Activated CD8-positive, alpha-beta T cell treated with anti-CD3 and anti-CD28 coated beads, Interleukin-2, amount 10 ng/mL, durations not matched to agents 7 days and 5 days (primary cell): Measurements from ENCODE around the gene SPATA2L. TPM values are rescaled to one million over a fixed set of nuclear protein-coding genes. Genes with fewer than 3 reads are reported as not detected.
"Not testable (repeated sequence)": the region's sequence is repeated elsewhere in the genome, so short reads cannot be mapped to it uniquely, and the experiment has no call there.

ENCODE experiments used
- ATAC-seq: fragments of 150-1000 bp; cut with Tn5 transposase; one replicate; pipeline ENCODE4 v1.10.0; 2021; ENCODE audit warnings: moderate library complexity
- CTCF ChIA-PET: fragments of 350-600 bp; sonication (Branson Sonifier 250); formaldehyde crosslinking; loops from one replicate; lab custom pipeline; 2021; ENCODE audit warnings: antibody characterized with exemption; lab: Charles Lee
- POLR2A ChIA-PET: fragments of 350-600 bp; sonication (Branson Sonifier 250); formaldehyde crosslinking; loops from one replicate; lab custom pipeline; 2021; ENCODE audit warnings: antibody characterized with exemption; lab: Charles Lee
- DNase-seq: peaks from one replicate; pipeline ENCODE4 v3.0.0-alpha.2; 2020
- H3K27ac Mint-ChIP-seq: one replicate; pipeline ENCODE4 v1.8.0; 2021; ENCODE audit warnings: mild to moderate bottlenecking, mixed read lengths
- H3K27me3 Mint-ChIP-seq: one replicate; pipeline ENCODE4 v1.8.0; 2021; ENCODE audit warnings: low read depth, mixed read lengths
- H3K36me3 Mint-ChIP-seq: one replicate; pipeline ENCODE4 v1.8.0; 2021; ENCODE audit warnings: low read depth, mixed read lengths
- H3K4me1 Mint-ChIP-seq: one replicate; pipeline ENCODE4 v1.8.0; 2021; ENCODE audit warnings: low read depth, mixed read lengths
- H3K4me3 Mint-ChIP-seq: one replicate; pipeline ENCODE4 v1.8.0; 2021; ENCODE audit warnings: mild to moderate bottlenecking, mixed read lengths
- H3K9me3 Mint-ChIP-seq: one replicate; pipeline ENCODE4 v1.8.0; 2022; ENCODE audit warnings: mixed read lengths; ENCODE audit not compliant: insufficient read depth
- total RNA-seq, 2 experiments: library from RNA; stranded (reverse); gene quantifications; one replicate each; pipeline ENCODE4 v1.2.3, GENCODE V29; 2021

Gene SPATA2L
- total RNA-seq, 2 experiments from 2014 or later = 6.1 to 7.0 TPM

DNA sequence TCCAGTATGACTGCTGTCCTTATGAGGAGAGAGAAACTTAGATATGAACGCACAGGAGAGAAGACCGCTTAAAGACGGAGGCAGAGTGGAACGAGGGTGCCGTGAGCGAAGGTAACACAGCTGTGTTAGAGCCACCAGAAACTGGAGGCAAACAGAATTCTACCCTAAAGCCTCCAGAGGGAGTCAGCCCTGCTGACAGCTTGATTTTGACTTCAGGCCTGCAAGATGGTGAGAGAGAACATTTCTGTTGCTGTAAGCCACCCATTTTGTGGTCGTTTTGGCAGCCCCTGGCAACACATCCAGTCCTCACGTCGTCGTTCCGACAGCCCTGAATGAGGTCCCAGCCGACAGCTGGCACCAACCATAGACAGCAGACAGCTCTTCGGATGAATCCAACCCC lies 2.8 kb upstream of the SPATA2L start:
- ATAC-seq (no peak), DNase-seq (no peak)
- no peak overlapping the region for H3K27ac Mint-ChIP-seq
- ChIA-PET POLR2A (interaction anchor here (2.3 kb wide), 1 partner anchor 20 kb away, joined by 10 read pairs; no protein-coding TSS in a partner anchor), CTCF (interaction anchor here (2.0 to 5.6 kb wide), 4 partner anchors 86 to 206 kb away, joined by 6 to 116 read pairs (median 19); no protein-coding TSS in a partner anchor)
- no peaks in the 10 kb centered on the region for H3K27me3 Mint-ChIP-seq
- H3K36me3 Mint-ChIP-seq = no peaks in the 10 kb centered on the region
- H3K9me3 Mint-ChIP-seq = no peaks in the 10 kb centered on the region
- peaks cover 29% of the 10 kb centered on the region for H3K4me1 Mint-ChIP-seq
- no peak overlapping the region for H3K4me3 Mint-ChIP-seq

DNA sequence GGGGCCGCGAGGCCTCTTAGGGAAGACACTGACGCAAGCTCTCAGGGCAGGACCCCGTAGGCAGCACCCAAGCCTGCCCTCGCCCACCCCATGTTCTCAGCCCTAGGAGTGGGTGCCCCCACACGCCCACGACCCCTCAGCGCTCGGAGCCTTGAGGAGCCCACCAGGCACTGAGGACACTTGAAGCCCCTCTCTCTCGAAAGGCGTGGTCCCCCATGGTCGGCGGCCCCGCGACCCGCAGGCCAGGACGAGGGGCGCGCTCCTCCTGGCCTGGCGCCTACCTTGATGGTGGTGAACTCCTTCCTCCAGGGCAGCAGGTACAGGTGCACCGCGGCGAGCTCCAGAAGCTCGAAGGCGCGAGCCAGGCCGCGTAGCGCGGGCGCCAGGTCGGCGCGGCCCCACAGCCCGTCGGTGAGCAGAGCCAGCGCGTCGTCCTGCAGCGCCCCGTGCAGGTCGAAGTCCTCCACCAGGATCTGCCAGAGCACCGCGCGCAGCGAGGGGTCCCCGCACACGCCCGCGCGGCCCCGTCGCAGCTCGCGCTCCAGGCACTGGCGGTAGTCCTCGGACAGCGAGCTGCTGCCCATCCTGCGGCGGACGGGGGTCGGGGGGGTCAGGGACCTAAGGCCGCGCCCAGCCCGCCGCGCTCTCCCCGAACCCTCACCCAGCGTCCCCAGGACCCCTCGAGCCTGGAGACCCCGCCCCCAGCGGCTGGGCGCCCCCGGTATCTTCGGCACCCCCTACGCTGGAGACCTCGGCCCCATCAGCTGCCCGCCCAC lies 668 bp downstream of the SPATA2L start:
- Mint-ChIP-seq H3K9me3 (no peaks in the 10 kb centered on the region), H3K4me1 (peaks cover 34% of the 10 kb centered on the region), H3K27ac (peak overlapping the region; percentile 85), H3K27me3 (no peaks in the 10 kb centered on the region), H3K36me3 (no peaks in the 10 kb centered on the region), H3K4me3 (peak overlapping the region; percentile 76)
- CTCF ChIA-PET = interaction anchor here (0.6 to 4.4 kb wide), 42 partner anchors 8 to 460 kb away, joined by 3 to 59 read pairs (median 4); partner anchors contain the start of genes CDK10, CHMP1A, MC1R and SPATA33
- DNase-seq = peak; percentile 73
- POLR2A ChIA-PET = interaction anchor here (1.0 to 1.9 kb wide), 5 partner anchors 14 to 172 kb away, joined by 3 to 6 read pairs (median 3); partner anchors contain the start of genes CDK10 and TCF25
- ATAC-seq = peak; percentile 34

DNA sequence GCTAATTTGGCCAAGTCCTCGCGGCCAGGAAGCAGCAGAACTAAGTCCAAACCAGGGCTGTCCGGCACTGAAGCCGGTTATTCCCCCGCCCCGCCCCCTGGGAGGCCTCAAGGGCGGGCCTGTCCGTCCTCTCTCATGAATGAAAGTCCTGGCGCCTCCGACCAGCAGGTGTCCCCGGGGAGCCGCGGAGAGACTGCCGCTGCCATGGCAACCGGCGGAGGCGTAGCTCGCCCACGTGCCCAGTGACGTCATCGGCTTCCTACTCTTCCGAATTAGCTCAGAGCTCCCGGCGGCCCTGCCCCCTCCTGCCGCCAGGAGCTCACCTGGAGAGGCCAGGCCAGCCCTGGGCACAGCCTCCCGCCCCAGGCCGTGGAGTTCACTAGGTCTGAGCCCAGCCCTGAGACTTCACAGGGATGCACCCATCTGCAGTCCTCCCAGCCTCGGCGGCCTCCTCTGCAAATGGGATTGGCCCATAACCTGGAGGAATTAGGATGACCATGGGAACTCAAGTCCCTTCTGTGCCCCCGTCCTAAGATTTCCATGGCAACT lies 1.3 kb downstream of the SPATA2L start:
- H3K36me3 Mint-ChIP-seq = peaks cover 4% of the 10 kb centered on the region

DNA sequence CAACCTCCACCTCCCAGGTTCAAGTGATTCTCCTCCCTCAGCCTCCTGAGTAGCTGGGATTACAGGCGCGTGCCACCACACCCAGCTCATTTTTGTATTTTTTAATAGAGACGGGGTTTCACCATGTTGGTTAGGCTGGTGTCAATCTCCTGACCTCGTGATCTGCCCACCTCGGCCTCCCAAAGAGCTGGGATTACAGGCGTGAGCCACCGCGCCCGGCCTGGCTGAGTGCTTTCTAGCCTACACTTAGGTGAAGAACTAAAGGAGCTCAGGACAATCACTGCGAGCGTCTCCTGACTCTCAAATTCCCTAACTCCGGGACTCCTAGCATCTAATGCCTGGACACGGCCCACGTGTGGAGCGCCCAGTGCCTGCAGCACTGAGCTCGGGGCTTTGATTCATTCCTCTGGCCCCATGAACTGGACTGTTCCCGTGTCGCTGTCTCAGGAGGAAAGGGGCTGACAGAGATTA lies 1.8 kb downstream of the SPATA2L start:
- H3K9me3 Mint-ChIP-seq, H3K36me3 Mint-ChIP-seq, H3K27ac Mint-ChIP-seq, H3K27me3 Mint-ChIP-seq, ATAC-seq, DNase-seq, H3K4me3 Mint-ChIP-seq: not testable (repeated sequence)
- CTCF ChIA-PET = interaction anchor here (0.8 to 4.4 kb wide), 37 partner anchors 10 to 459 kb away, joined by 3 to 59 read pairs (median 4); partner anchors contain the start of genes CDK10, CHMP1A, MC1R and SPATA33
- POLR2A ChIA-PET = interaction anchor here (0.6 to 1.9 kb wide), 4 partner anchors 13 to 173 kb away, joined by 3 to 6 read pairs (median 4); partner anchors contain the start of genes CDK10 and TCF25
- H3K4me1 Mint-ChIP-seq = peaks cover 39% of the 10 kb centered on the region

More for the DNA sequence above, 1.3 kb downstream of the SPATA2L start:
- ATAC-seq (peak; percentile 32), DNase-seq (peak; percentile 97)
- no peaks in the 10 kb centered on the region for H3K9me3 Mint-ChIP-seq
- peak overlapping the region; percentile 77 for H3K27ac Mint-ChIP-seq
- CTCF ChIA-PET = interaction anchor here (0.7 to 4.4 kb wide), 40 partner anchors 9 to 459 kb away, joined by 3 to 59 read pairs (median 4); partner anchors contain the start of genes CDK10, CHMP1A, MC1R and SPATA33
- peaks cover 39% of the 10 kb centered on the region for H3K4me1 Mint-ChIP-seq
- POLR2A ChIA-PET = interaction anchor here (1.0 to 1.9 kb wide), 5 partner anchors 13 to 173 kb away, joined by 3 to 6 read pairs (median 3); partner anchors contain the start of genes CDK10 and TCF25
- peak overlapping the region; percentile 76 for H3K4me3 Mint-ChIP-seq
- no peaks in the 10 kb centered on the region for H3K27me3 Mint-ChIP-seq

DNA sequence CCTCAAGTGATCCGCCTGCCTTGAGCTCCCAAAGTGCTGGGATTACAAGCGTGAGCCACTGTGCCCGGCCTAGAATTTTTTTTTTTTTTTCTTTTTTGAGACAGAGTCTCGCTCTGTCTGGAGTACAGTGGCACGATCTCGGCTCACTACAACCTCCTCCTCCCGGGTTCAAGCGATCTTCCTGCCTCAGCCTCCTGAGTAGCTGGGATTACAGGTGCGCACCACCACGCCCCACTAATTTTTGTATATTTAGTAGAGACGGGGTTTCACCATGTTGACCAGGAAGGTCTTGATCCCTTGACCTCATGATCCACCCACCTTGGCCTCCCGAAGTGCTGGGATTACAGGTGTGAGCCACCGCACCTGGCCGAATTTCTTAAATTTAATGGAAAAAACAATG lies 2.8 kb downstream of the SPATA2L start:
- ChIA-PET CTCF (interaction anchor here (1.0 to 4.4 kb wide), 12 partner anchors 9 to 212 kb away, joined by 3 to 59 read pairs (median 24); partner anchors contain the start of gene CDK10), POLR2A (interaction anchor here (0.7 kb wide), 1 partner anchor 153 kb away, joined by 4 read pairs; no protein-coding TSS in a partner anchor)
- not testable (repeated sequence) for H3K27ac Mint-ChIP-seq, DNase-seq, H3K27me3 Mint-ChIP-seq, H3K4me3 Mint-ChIP-seq, H3K9me3 Mint-ChIP-seq, H3K36me3 Mint-ChIP-seq, ATAC-seq
- H3K4me1 Mint-ChIP-seq = peaks cover 39% of the 10 kb centered on the region

DNA sequence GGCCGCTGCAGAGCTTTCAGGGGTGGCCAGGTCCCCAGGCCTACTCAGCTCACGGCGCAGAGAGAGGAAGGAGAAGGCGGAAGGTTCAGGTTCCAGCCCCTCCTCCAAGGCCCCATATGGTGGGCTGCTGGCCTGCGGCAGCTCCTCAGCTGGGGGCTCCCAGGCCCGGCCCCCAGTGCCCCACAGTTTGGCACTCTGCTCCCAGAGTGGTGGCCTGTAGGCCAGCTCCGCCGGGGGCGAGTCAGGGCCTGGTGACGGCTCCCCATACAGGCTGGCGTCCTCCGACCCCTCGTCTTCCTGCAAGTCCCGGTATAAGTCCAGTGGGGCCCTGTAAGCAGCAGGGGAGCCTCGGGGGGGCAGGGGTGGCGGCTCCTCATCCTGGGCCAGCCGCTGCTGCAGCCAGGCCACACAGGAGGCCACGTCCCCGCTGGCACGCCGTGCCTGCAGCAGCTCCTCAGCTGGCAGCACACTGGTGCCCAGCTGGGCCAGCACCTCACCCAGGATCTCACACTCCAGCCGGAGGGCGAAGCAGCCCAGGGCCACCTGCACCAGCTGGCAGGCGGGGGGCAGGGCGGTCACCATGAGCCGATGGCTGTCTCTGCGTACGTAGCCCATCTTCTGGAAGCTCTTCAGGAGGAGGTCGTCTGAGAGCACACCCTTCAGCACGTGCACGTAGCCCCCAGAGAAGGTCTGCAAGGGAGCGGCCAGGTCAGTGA lies 3.7 kb downstream of the SPATA2L start:
- H3K9me3 Mint-ChIP-seq = no peaks in the 10 kb centered on the region
- DNase-seq (no peak), ATAC-seq (no peak)
- H3K4me3 Mint-ChIP-seq = no peak overlapping the region
- CTCF ChIA-PET = interaction anchor here (0.8 to 4.4 kb wide), 4 partner anchors 9 to 165 kb away, joined by 3 to 25 read pairs (median 13); partner anchors contain the start of gene FANCA
- POLR2A ChIA-PET = no interaction called here
- peaks cover 39% of the 10 kb centered on the region for H3K4me1 Mint-ChIP-seq
- H3K27ac Mint-ChIP-seq = no peak overlapping the region
- no peaks in the 10 kb centered on the region for H3K27me3 Mint-ChIP-seq
- peaks cover 11% of the 10 kb centered on the region for H3K36me3 Mint-ChIP-seq

DNA sequence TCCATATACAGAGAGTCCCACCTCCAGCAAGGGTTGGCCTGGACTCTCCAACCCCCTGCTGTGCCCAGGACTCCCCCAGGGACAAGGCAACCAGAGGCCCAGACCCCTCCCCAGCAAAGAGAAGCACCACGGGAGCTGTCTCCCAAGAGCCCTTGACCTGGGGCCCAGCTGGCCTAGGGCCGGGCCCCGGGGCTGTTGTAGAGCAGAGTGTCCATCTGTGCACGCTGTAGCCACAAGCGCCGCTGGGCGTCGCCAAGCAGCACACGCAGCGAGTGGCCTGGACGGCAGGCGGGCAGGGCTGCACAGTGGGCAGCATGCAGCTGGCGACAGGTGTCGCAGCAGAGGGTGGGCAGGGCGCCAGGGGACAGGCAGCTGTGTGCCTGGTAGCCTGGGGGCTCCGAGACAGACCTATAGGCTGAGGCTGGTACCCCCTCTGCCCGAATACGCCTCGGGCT lies 4.3 kb downstream of the SPATA2L start:
- H3K27me3 Mint-ChIP-seq = no peaks in the 10 kb centered on the region
- H3K4me1 Mint-ChIP-seq = peaks cover 33% of the 10 kb centered on the region
- CTCF ChIA-PET = interaction anchor here (0.8 to 3.9 kb wide), 3 partner anchors 8 to 119 kb away, joined by 3 to 25 read pairs (median 4); partner anchors contain the start of gene FANCA
- DNase-seq (no peak), ATAC-seq (no peak)
- no peak overlapping the region for H3K27ac Mint-ChIP-seq
- POLR2A ChIA-PET = no interaction called here
- H3K9me3 Mint-ChIP-seq = no peaks in the 10 kb centered on the region
- peaks cover 13% of the 10 kb centered on the region for H3K36me3 Mint-ChIP-seq
- H3K4me3 Mint-ChIP-seq = no peak overlapping the region

DNA sequence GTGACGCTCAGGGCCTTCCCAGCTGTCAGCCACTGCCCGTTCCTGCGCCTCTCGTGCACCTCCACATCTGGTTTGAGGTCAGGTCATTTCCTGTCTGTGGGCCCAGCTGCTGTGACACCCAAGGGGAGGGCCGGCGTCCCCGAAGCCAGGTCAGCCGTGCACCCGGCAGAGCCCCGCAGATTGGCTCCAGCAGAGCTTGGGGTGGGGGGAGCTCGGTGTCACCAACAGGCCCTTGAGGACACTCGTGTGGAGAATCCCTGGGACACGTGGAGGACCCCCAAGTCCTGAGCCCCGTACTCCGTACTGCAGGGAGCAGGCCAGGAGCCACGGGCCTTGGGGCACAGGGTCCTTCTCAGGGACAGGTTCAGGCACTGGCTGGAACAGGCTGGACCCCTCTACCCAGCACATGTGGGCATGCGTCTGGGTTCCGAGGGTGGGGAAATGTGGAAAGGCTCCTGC lies 4.8 kb downstream of the SPATA2L start:
- Mint-ChIP-seq H3K36me3 (peaks cover 14% of the 10 kb centered on the region), H3K4me1 (peaks cover 32% of the 10 kb centered on the region), H3K27me3 (no peaks in the 10 kb centered on the region), H3K9me3 (no peaks in the 10 kb centered on the region), H3K27ac (no peak overlapping the region), H3K4me3 (no peak overlapping the region)
- DNase-seq (peak; percentile 75), ATAC-seq (no peak)
- CTCF ChIA-PET = interaction anchor here (0.8 to 1.2 kb wide), 2 partner anchors 96 to 120 kb away, joined by 3 to 4 read pairs; partner anchors contain the start of gene FANCA
- POLR2A ChIA-PET = no interaction called here

DNA sequence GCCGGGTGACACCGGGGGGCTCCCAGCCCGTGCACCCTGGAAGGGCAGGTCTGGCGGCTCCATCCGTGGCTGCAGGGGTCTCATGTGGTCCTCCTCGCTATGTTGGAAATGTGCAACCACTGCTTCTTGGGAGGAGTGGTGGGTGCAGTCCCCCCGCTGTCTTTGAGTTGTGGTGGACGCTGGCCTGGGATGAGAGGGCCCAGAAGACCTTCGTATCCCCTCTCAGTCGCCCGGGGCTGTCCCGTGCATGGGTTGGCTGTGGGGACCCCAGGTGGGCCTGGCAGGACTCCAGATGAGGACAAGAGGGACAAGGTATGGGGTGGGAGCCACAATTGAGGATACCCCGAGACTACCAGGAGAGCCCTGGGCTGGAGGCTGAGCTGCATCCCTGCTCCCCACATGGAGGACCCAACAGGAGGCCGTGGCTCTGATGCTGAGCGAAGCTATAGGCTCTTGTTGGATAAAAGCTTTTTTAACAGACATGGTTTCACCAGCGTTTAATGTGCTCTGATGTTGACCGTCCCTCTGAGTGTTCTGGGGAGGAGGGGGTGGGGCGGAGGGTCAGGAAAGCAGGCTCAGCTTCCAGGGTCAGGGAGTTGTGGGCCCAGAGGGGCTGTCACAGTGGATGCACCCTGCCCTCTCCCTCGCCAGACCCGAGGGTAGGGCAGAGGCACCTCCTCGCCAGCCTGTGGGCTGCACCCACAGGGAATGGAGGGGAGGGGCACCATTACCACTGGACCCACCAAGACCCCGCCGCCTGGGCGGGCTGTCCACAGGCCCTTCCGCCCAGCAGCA lies 5.4 kb downstream of the SPATA2L start:
- ChIA-PET CTCF (interaction anchor here (1.2 kb wide), 1 partner anchor 97 kb away, joined by 4 read pairs; no protein-coding TSS in a partner anchor), POLR2A (interaction anchor here (1.0 kb wide), 1 partner anchor 9 kb away, joined by 4 read pairs; the partner anchor contains the start of gene CDK10)
- H3K4me3 Mint-ChIP-seq = no peak overlapping the region
- no peak for DNase-seq
- peaks cover 18% of the 10 kb centered on the region for H3K36me3 Mint-ChIP-seq
- H3K4me1 Mint-ChIP-seq = peaks cover 32% of the 10 kb centered on the region
- no peaks in the 10 kb centered on the region for H3K9me3 Mint-ChIP-seq
- ATAC-seq = no peak
- no peak overlapping the region for H3K27ac Mint-ChIP-seq
- no peaks in the 10 kb centered on the region for H3K27me3 Mint-ChIP-seq
